NCI-H2227 treated with DMSO at 0.1 percent for 48 hours (cell line): ENCODE results near the gene MARCHF9.

Experiments used
- DNase-seq: peaks from one replicate; lab custom pipeline; 2025; lab: John Stamatoyannopoulos, UW

MARCHF9 gene

DNA sequence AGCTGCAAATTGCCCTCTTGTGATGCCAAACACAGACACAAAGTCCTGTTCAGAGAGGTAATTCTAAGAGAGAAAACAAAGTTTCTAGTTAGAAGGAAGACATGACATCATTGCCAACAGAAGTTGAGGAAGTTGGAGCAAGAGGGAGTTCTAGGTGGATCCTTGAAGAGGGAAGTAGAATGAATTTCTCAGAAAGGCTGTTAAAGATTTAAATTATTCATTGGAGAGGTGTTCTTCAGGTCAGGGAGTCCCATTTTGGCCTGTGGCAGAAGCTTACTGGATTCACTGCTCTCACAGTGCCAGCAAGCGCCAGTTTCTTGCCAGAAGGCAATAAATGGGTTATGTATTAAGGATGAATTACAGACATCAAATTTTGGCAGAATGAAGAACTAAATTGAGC, 43.0 kb downstream of the MARCHF9 start:
- DNase-seq = no peak

DNA sequence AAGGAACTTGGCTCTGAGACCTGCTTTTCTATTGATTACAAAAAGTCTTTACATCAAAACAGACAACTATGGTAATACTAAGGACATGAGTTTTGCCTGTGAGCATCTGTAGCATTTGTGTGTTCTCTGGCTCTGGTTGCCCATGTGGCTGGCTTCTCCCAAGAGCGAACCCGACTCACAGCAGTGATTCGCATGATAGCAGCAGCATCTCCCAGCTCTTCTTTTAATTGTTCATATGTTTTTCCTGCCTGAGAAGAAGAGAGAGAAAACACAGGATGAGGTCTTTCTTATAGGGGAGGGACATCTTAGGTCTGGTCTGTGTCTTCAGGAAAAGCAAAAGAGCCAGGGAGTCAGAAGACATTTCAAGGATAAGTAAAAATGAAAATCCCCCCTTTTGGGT, 46.1 kb downstream of the MARCHF9 start:
- DNase-seq = no peak

DNA sequence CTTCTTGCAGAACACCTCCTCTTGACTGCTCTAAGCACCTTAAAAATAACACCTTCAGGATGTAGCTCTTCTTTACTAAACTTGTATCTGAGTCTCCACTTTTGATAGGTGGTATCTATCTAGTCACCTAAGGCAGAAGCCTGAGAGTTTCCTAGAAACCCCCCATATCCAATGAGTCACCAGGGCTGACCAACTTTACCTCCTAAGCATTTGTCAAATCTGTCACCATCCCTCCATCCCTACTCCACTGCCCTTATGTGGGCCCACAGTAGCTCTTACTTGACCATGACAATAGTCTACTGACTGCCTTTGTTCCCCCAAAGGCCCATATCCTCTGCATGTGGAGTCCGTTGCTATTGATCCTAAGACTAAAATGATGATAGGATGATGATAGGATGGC, 47.7 kb downstream of the MARCHF9 start:
- DNase-seq = no peak

DNA sequence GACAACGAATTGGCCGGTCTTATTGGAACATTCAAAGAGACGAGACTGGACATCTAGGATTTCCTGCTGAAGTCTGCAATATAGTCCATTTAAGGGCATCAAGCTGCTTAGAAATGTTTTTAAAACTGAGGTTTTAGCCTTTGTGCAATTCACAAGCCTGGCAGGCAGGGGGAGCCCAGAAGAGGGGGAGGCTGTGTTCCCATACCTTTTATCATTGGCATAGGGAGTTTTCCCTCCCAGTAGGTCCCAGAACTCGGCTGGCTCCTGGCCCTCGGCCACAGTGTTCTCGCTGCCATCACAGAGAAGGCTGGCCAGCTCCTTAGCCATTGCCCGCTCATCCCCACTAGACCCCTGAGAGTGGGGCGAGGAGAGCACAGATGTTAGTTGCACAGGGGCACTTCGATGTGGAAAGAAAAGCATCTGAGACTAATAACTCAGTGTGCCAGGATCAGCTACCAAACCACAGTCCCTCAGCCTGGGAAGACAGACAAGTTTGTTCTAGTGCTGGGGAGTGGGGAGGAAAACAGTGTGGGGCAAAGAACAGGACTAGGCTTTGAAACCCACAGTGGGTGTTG, 48.5 kb downstream of the MARCHF9 start:
- peak; percentile 2 for DNase-seq

DNA sequence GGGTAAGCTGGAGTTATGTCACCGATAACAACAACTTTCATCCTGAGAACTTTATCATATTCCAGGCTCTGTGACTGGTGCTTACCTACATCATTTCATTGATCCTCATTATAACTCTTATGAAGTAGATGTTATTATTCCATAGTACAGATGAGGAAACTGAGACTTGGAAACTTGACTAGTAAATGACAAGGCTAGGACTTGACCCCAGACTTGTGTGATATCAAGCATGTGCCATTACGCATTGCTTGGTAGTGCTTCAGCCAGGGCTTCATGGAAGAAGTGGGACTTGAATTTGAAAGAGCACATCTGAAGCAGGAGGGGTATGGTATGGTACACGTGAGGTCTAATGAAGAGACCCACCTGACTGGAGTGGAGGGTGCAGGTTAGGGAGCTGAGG, 51.8 kb downstream of the MARCHF9 start:
- no peak for DNase-seq

DNA sequence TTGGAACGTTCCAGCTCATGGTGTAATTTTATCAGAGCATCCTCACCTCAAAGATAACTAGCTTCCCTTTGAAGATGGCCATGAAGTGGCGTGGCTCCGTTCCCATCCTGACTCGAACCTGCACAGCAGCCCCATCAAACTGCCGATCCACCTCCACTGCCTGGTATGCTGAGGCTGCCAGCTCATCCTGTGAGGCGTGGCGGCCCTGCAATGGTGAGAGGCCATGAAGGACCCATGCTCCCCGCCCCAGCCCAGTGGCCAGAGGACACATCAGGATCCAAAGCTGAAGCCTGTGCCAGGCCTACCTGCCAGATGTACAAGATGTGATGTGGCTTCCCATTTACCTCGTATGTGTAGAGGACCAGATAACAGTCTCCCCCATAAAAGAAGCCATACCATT, 52.4 kb downstream of the MARCHF9 start:
- DNase-seq = no peak

DNA sequence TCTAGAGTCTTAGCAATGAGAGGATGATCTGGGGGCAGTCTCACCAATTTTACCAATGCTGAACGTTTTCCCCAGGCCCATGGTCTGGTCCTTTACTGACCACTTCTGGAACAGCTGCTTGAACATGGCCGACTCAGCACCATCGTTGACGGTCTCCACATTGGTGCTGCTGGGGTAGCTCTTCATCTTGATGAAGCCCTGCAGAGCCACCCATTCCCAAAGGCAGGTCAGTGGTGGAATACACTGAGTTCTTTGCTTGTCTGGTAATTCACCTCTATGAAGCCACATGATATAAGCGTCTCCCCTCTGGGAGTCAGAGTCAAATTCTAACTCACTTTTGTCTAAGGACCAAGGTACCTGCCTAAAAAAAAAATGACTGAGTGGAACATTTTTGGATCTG, 53.4 kb downstream of the MARCHF9 start:
- no peak for DNase-seq

DNA sequence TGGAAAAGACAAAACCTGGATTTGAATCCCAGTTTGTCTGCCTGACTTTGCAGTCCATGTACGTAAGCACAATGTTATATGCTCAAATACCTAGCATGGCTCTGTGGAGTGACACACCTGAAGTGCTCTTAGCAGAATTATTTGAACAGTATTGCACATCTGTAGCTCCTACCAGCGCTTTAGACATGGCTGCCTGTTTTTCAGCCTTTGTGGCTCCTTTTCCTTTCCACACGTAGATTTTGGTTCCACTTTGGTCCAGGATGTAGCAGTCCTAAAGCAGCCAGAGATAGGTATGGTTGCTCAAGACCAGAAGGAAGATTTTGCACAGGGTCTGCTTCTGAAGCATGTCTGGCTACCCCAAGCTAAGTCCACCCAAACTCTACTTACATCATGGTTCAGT, 54.5 kb downstream of the MARCHF9 start:
- DNase-seq = no peak
